ENCODE measurements around the gene ARFGAP3. TPM values are rescaled to one million over a fixed set of nuclear protein-coding genes. Genes with fewer than 3 reads are reported as not detected.

ARFGAP3 gene
- total and polyA plus RNA-seq, 10 donors = 15.0 to 46.8 (median 40.4) TPM

DNA sequence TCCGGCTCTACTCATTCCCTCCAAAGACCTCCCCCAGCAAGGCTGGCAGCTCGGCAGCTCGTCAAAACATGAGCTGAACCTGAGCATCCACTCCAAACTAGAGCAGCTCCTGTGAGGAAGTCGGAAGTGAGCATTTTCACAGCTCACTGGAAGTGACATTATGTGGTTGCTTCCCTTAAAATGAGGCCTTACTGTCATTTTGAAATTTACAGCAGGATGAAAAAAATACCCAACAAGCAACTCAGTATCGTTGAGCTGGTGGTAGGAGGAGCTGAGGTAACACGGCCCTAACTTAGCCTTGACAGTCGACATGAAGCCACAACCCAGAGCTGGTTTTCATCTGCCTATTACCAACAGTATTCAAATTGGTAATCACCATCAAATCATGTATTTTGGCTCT is 38.0 kb upstream of the ARFGAP3 start:
- H3K4me1 ChIP-seq = peaks cover 21 to 94% (median 73%) of the 10 kb centered on the region in 6 donors
- no peak for DNase-seq
- H3K9me3 ChIP-seq = no peaks in the 10 kb centered on the region
- peak overlapping the region; percentile 57 to 95 (median 86) for H3K27ac ChIP-seq
- intact Hi-C loops (cut with DNase I; ENCODE audit: low total_unique reads) = no loop called here
- H3K36me3 ChIP-seq = peaks cover 0 to 50% (median 12%) of the 10 kb centered on the region in 6 donors
- H3K27me3 ChIP-seq (replicated peaks in 1 of 7) = no peaks in the 10 kb centered on the region
- TF ChIP-seq POLR2AphosphoS5 (IDR thresholded peaks at IDR 0.05) = peak in 1 of 3 donors; percentile 55
- no peak for TF ChIP-seq POLR2A (IDR thresholded peaks at IDR 0.05)
- WGBS, 5 donors = 13 to 27% (median 16%) methylated on average over 7 of the region's 7 CpGs
- H3K4me3 ChIP-seq = peak overlapping the region in 1 of 8 donors; percentile 54

GRCh38 chr22:42893371-42894150 is 36.5 kb upstream of the ARFGAP3 start:
- H3K36me3 ChIP-seq = peaks cover 0 to 47% (median 20%) of the 10 kb centered on the region in 6 donors
- peaks cover 22 to 100% (median 87%) of the 10 kb centered on the region in 6 donors for H3K4me1 ChIP-seq
- TF ChIP-seq POLR2A (IDR thresholded peaks at IDR 0.05) (no peak), CTCF (IDR thresholded peaks at IDR 0.05 in 8 of 11, conservative IDR thresholded peaks at IDR 0.05 in 3 of 11) (no peak), POLR2AphosphoS5 (IDR thresholded peaks at IDR 0.05) (peak in 2 of 3 donors; percentile 18 to 55)
- H3K27ac ChIP-seq = peak overlapping the region in 7 of 8 donors; percentile 79 to 95 (median 89)
- H3K9me3 ChIP-seq = no peaks in the 10 kb centered on the region
- DNase-seq = peak; percentile 84
- H3K4me3 ChIP-seq = peak overlapping the region in 1 of 8 donors; percentile 54
- no peaks in the 10 kb centered on the region for H3K27me3 ChIP-seq (replicated peaks in 1 of 7)
- WGBS, 5 donors = 83 to 87% (median 84%) methylated on average over 20 to 25 of the region's 25 CpGs
- intact Hi-C loops (cut with DNase I; ENCODE audit: low total_unique reads) = no loop called here

- Histone ChIP-seq H3K27ac (peak overlapping the region; percentile 53 to 95 (median 86)), H3K36me3 (peaks cover 4 to 55% (median 28%) of the 10 kb centered on the region in 6 donors), H3K9me3 (no peaks in the 10 kb centered on the region), H3K4me3 (peak overlapping the region in 1 of 8 donors; percentile 54), H3K27me3 (replicated peaks in 1 of 7) (no peaks in the 10 kb centered on the region), H3K4me1 (peaks cover 22 to 100% (median 87%) of the 10 kb centered on the region in 6 donors)
- peak; percentile 59 to 78 (median 72) for TF ChIP-seq POLR2AphosphoS5 (IDR thresholded peaks at IDR 0.05)
- TF ChIP-seq POLR2A (IDR thresholded peaks at IDR 0.05) = no peak
- DNase-seq = peak; percentile 90
- WGBS, 5 donors = 44 to 69% (median 56%) methylated on average over 10 of the region's 10 CpGs
- intact Hi-C loops (cut with DNase I; ENCODE audit: low total_unique reads) = no loop called here
Measured at GRCh38 chr22:42892571-42893316, 35.7 kb upstream of the ARFGAP3 start.

- peak overlapping the region in 1 of 8 donors; percentile 54 for H3K4me3 ChIP-seq
- peaks cover 22 to 99% (median 86%) of the 10 kb centered on the region in 6 donors for H3K4me1 ChIP-seq
- peak overlapping the region; percentile 53 to 95 (median 86) for H3K27ac ChIP-seq
- 43 to 57% (median 52%) methylated on average over 9 of the region's 9 CpGs for WGBS, 5 donors
- H3K36me3 ChIP-seq = peaks cover 4 to 61% (median 33%) of the 10 kb centered on the region in 6 donors
- TF ChIP-seq POLR2A (IDR thresholded peaks at IDR 0.05) (no peak), POLR2AphosphoS5 (IDR thresholded peaks at IDR 0.05) (no peak), CTCF (IDR thresholded peaks at IDR 0.05 in 8 of 11, conservative IDR thresholded peaks at IDR 0.05 in 3 of 11) (no peak)
- no peaks in the 10 kb centered on the region for H3K27me3 ChIP-seq (replicated peaks in 1 of 7)
- H3K9me3 ChIP-seq = no peaks in the 10 kb centered on the region
- intact Hi-C loops (cut with DNase I; ENCODE audit: low total_unique reads) = no loop called here
- no peak for DNase-seq
Measured at GRCh38 chr22:42892156-42892555, 35.1 kb upstream of the ARFGAP3 start.
